Liver (tissue), 9 donors: ENCODE measurements around the gene RIMKLB. TPM values are rescaled to one million over a fixed set of nuclear protein-coding genes. Genes with fewer than 3 reads are reported as not detected.
"Not testable (repeated sequence)": the region's sequence is repeated elsewhere in the genome, so short reads cannot be mapped to it uniquely, and the experiment has no call there.

Experiments
- DNase-seq: peaks from one replicate; pipeline ENCODE4 v3.0.0-alpha.2; 2017; ENCODE audit warnings: low spot score
- H3K27ac ChIP-seq, 2 donors: one replicate each; pipeline ENCODE4 v1.7.0; 2013; ENCODE audit warnings: inconsistent platforms in 2 of 2, low read length in 2 of 2, control low read depth in 1 of 2, low read depth in 1 of 2, mild to moderate bottlenecking in 1 of 2
- H3K27me3 ChIP-seq, 4 donors: one replicate each; pipeline versions ENCODE4 v1.6.1 to v1.7.0; 2013; ENCODE audit warnings: low read length in 3 of 4, inconsistent platforms in 1 of 4, mild to moderate bottlenecking in 1 of 4, moderate library complexity in 1 of 4; ENCODE audit not compliant: control insufficient read depth in 4 of 4, insufficient read depth in 4 of 4
- H3K36me3 ChIP-seq, 4 donors: one replicate each; pipeline versions ENCODE4 v1.6.1 to v1.7.0; 2013; ENCODE audit warnings: low read length in 3 of 4, mild to moderate bottlenecking in 3 of 4, low read depth in 1 of 4, moderate library complexity in 1 of 4; ENCODE audit not compliant: control insufficient read depth in 4 of 4, insufficient read depth in 3 of 4
- H3K4me1 ChIP-seq, 4 donors: one replicate each; pipeline versions ENCODE4 v1.6.1 to v1.7.0; 2013; ENCODE audit warnings: low read length in 3 of 4, mild to moderate bottlenecking in 3 of 4, moderate library complexity in 1 of 4; ENCODE audit not compliant: control insufficient read depth in 4 of 4, insufficient read depth in 4 of 4
- H3K4me3 ChIP-seq, 3 donors: one replicate each; pipeline versions ENCODE4 v1.6.1 to v1.7.0; 2013; ENCODE audit warnings: low read length in 3 of 3, control low read depth in 1 of 3, low read depth in 1 of 3, mild to moderate bottlenecking in 1 of 3
- H3K9ac ChIP-seq, 2 donors: one replicate each; pipeline ENCODE4 v1.7.0; 2013; ENCODE audit warnings: low read length in 2 of 2, mild to moderate bottlenecking in 2 of 2, moderate library complexity in 2 of 2, control low read depth in 1 of 2, low read depth in 1 of 2
- H3K9me3 ChIP-seq, 4 donors: one replicate each; pipeline versions ENCODE4 v1.6.1 to v1.7.0; 2013; ENCODE audit warnings: low read length in 3 of 4; ENCODE audit not compliant: control insufficient read depth in 4 of 4
- ATF3 ChIP-seq: IDR thresholded peaks from 2 replicates; pipeline ENCODE4 v1.6.1; 2016; ENCODE audit warnings: antibody characterized with exemption
- CTCF ChIP-seq: fragments of 150-350 bp; IDR thresholded peaks from 2 replicates; pipeline ENCODE4 v1.5.1; 2017; ENCODE audit warnings: improper control_type of control experiment, low read depth, low read length; ENCODE audit not compliant: missing input control
- EGR1 ChIP-seq, 2 donors: IDR thresholded peaks; 2 replicates each; pipeline ENCODE4 v1.6.1; 2016 to 2018; ENCODE audit warnings: antibody characterized with exemption in 2 of 2, low read depth in 2 of 2
- FOXA1 ChIP-seq: IDR thresholded peaks from 2 replicates; pipeline ENCODE4 v1.6.1; 2016; ENCODE audit warnings: antibody characterized with exemption
- FOXA2 ChIP-seq: IDR thresholded peaks from 2 replicates; pipeline ENCODE4 v1.6.1; 2016; ENCODE audit warnings: antibody characterized with exemption
- GABPA ChIP-seq, 2 donors: IDR thresholded peaks in 1 of 2; conservative IDR thresholded peaks in 1 of 2; 2 replicates each; pipeline ENCODE4 v1.6.1; 2016; ENCODE audit warnings: antibody characterized with exemption in 2 of 2, mild to moderate bottlenecking in 1 of 2, moderate library complexity in 1 of 2
- HNF4A ChIP-seq, 2 donors: conservative IDR thresholded peaks; 2 replicates each; pipeline ENCODE4 v1.6.1; 2016; ENCODE audit warnings: antibody characterized with exemption in 2 of 2, mild to moderate bottlenecking in 2 of 2
- HNF4G ChIP-seq: IDR thresholded peaks from 2 replicates; pipeline ENCODE4 v1.6.1; 2016; ENCODE audit warnings: antibody characterized with exemption
- JUND ChIP-seq, 2 donors: IDR thresholded peaks; 2 replicates each; pipeline ENCODE4 v1.6.1; 2016; ENCODE audit warnings: antibody characterized with exemption in 2 of 2
- NR2F2 ChIP-seq: IDR thresholded peaks from 2 replicates; pipeline ENCODE4 v1.6.1; 2016; ENCODE audit warnings: antibody characterized with exemption
- RAD21 ChIP-seq, 2 donors: IDR thresholded peaks; 2 replicates each; pipeline ENCODE4 v1.6.1; 2016; ENCODE audit warnings: antibody characterized with exemption in 2 of 2, mild to moderate bottlenecking in 2 of 2
- RXRA ChIP-seq, 2 donors: IDR thresholded peaks; 2 replicates each; pipeline ENCODE4 v1.6.1; 2017 to 2018; ENCODE audit warnings: antibody characterized with exemption in 2 of 2, mild to moderate bottlenecking in 1 of 2
- TAF1 ChIP-seq: conservative IDR thresholded peaks from 2 replicates; pipeline ENCODE4 v1.6.1; 2016; ENCODE audit warnings: antibody characterized with exemption, mild to moderate bottlenecking
- WGBS: extraction: QIAGEN DNeasy Blood & Tissue Kit; methylation state at CpG from one replicate; pipeline ENCODE4 v1.1.7; 2013; 5-methylcytosine and 5-hydroxymethylcytosine counted together
- polyA plus RNA-seq, 2 donors: library from polyadenylated mRNA; stranded (reverse) in 1 of 2; unstranded in 1 of 2; fragments of 200-250 nt in 1 of 2; fragments of >200 nt in 1 of 2; fragmentation: Nextera tagmentation in 1 of 2; extraction: Ambion mirVana in 1 of 2; gene quantifications; one replicate each; pipeline versions ENCODE4 v1.2.1 to v1.2.3, GENCODE V29; 2013 to 2015
- total RNA-seq, 2 donors: library from RNA; depleted of rRNA; stranded (reverse); fragments of >200 nt; gene quantifications; one replicate each; pipeline ENCODE4 v1.2.3, GENCODE V29; 2014
- TF ChIP-seq, protein P1 (sequence below): IDR thresholded peaks from 2 replicates; pipeline ENCODE4 v1.6.1; 2016; ENCODE audit warnings: antibody characterized with exemption
- donor health status: healthy.
- donor health status: healthy.
- donor health status: healthy.
- donor health status: healthy.
- donor health status: healthy.

Gene RIMKLB
- total and polyA plus RNA-seq, 4 donors, result 1.6 to 9.5 (median 3.8) TPM

DNA sequence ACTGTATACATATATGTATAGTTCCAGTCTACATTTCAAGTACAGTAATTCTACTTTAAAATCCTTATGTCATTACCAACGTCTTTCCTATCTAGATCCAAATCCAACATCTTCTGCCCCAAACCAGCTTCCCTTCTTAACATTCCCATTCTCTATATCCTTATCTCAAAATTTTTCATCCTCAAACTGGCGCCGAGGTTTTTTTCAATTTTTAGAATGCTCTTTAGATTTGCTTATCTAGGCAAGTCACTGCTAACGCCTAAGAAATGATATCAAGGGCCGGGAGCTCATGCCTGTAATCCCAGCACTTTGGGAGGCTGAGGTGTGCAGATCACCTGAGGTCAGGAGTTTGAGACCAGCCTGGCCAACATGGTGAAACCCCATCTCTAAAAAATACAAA is 48.3 kb downstream of the RIMKLB start:
- no peak overlapping the region for H3K9ac ChIP-seq
- no peaks in the 10 kb centered on the region for H3K4me1 ChIP-seq
- 93% methylated on average over 5 of the region's 5 CpGs for WGBS
- no peak overlapping the region for H3K4me3 ChIP-seq
- DNase-seq, result no peak
- H3K36me3 ChIP-seq, result peaks cover 0 to 2% (median 0%) of the 10 kb centered on the region in 4 donors
- no peak for TF ChIP-seq TAF1
- TF ChIP-seq FOXA1, result no peak
- no peak for TF ChIP-seq EGR1 (IDR thresholded peaks at IDR 0.05; ENCODE audit: low read depth in 2 of 2)
- TF ChIP-seq, protein P1, sequence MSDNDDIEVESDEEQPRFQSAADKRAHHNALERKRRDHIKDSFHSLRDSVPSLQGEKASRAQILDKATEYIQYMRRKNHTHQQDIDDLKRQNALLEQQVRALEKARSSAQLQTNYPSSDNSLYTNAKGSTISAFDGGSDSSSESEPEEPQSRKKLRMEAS, result no peak
- TF ChIP-seq ATF3, result no peak
- TF ChIP-seq NR2F2, result no peak
- no peak for TF ChIP-seq GABPA (IDR thresholded peaks at IDR 0.05 in 1 of 2, conservative IDR thresholded peaks at IDR 0.05 in 1 of 2)
- TF ChIP-seq RAD21 (IDR thresholded peaks at IDR 0.05), result no peak
- no peak for TF ChIP-seq CTCF
- no peak for TF ChIP-seq FOXA2
- no peak for TF ChIP-seq JUND (IDR thresholded peaks at IDR 0.05)
- TF ChIP-seq HNF4G, result no peak
- TF ChIP-seq RXRA (IDR thresholded peaks at IDR 0.05), result no peak
- TF ChIP-seq HNF4A (conservative IDR thresholded peaks at IDR 0.05), result no peak
- no peaks in the 10 kb centered on the region for H3K9me3 ChIP-seq
- H3K27ac ChIP-seq, result no peak overlapping the region
- H3K27me3 ChIP-seq, result no peaks in the 10 kb centered on the region

DNA sequence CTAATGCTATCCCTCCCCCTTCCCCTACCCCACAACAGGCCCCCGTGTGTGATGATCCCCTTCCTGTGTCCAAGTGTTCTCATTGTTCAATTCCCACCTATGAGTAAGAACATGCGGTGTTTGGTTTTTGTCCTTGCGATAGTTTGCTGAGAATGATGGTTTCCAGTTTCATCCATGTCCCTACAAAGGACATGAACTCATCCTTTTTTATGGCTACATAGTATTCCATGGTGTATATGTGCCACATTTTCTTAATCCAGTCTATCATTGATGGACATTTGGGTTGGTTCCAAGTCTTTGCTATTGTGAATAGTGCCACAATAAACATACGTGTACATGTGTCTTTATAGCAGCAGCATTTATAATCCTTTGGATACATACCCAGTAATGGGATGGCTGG is 62.3 kb downstream of the RIMKLB start:
- H3K9ac ChIP-seq, H3K27me3 ChIP-seq, H3K4me1 ChIP-seq, H3K27ac ChIP-seq, DNase-seq, H3K4me3 ChIP-seq, H3K9me3 ChIP-seq, H3K36me3 ChIP-seq: not testable (repeated sequence)
- WGBS, result 96% methylated on average over 4 of the region's 4 CpGs

DNA sequence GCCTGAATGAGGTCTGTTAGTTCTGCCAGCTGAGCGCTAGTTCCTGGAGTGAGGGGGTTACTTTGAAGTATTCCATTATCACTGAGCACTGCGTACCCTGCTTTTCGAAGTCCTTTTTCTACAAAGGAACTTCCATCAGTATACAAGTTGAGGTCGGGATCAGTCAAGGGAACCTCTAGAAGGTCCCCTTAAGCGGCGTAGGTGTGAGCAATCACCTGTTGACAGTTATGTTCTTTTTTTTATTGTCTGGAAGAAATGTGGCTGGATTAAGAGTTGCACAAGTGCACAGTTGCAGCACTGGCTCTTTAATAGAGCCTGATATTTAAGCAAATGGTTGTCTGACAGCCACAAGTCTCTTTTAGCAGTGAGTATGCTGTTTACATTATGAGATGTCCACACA is 64.9 kb downstream of the RIMKLB start:
- H3K9ac ChIP-seq, H3K27ac ChIP-seq, DNase-seq, H3K36me3 ChIP-seq, H3K27me3 ChIP-seq, H3K4me1 ChIP-seq, H3K4me3 ChIP-seq, H3K9me3 ChIP-seq: not testable (repeated sequence)
- WGBS, result 98% methylated on average over 6 of the region's 6 CpGs

DNA sequence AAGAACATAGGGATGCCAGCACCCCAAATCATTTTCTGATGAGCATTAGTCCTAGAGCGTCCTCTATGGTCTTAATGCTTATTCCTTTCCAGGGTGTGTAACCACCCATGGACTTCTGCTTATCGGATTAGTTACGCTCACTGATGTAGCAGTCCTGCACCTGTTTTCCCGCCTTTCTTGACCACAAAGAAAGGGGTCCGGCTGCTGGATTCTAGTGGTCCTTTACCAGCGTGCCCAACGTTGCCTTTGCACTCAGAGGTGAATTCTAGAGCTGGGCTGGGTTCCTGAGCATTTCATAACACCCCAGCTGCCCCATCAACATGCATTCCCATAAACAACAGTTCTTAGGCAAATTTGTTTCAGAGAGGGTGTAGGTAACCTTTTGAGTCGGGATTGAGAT is 68.3 kb downstream of the RIMKLB start:
- not testable (repeated sequence) for H3K9ac ChIP-seq, DNase-seq, H3K27me3 ChIP-seq, H3K36me3 ChIP-seq, H3K4me1 ChIP-seq, H3K27ac ChIP-seq, H3K9me3 ChIP-seq, H3K4me3 ChIP-seq
- 93% methylated on average over 8 of the region's 8 CpGs for WGBS
